WTC11 (cell line): ENCODE measurements around the gene SMCO1. TPM values are rescaled to one million over a fixed set of nuclear protein-coding genes. Genes with fewer than 3 reads are reported as not detected.

Source experiments
- ATAC-seq: fragments of 200-7000 bp; cut with Tn5 transposase; 2 replicates; pipeline ENCODE4 v1.10.0; 2021; ENCODE audit warnings: mild to moderate bottlenecking, moderate library complexity
- CTCF ChIA-PET: fragments of 300-600 bp; sonication (Branson Sonifier 250); formaldehyde crosslinking; loops from one replicate; lab custom pipeline; 2021; ENCODE audit warnings: antibody characterized with exemption; lab: Charles Lee
- POLR2A ChIA-PET: fragments of 350-600 bp; sonication (Branson Sonifier 250); formaldehyde crosslinking; loops from one replicate; lab custom pipeline; 2021; ENCODE audit warnings: antibody characterized with exemption; lab: Charles Lee
- DNase-seq: peaks from one replicate; pipeline ENCODE4 v3.0.0; 2021; ENCODE audit warnings: low spot score
- H3K27ac Mint-ChIP-seq: 2 replicates; pipeline ENCODE4 v1.8.0; 2021; ENCODE audit warnings: mixed read lengths
- H3K27me3 Mint-ChIP-seq: 2 replicates; pipeline ENCODE4 v1.8.0; 2021; ENCODE audit warnings: low read depth, mild to moderate bottlenecking, moderate library complexity, mixed read lengths
- H3K36me3 Mint-ChIP-seq: 2 replicates; pipeline ENCODE4 v1.8.0; 2021; ENCODE audit warnings: mixed read lengths
- H3K4me1 Mint-ChIP-seq: 2 replicates; pipeline ENCODE4 v1.8.0; 2022; ENCODE audit warnings: mixed read lengths
- H3K4me3 Mint-ChIP-seq: 2 replicates; pipeline ENCODE4 v1.8.0; 2021; ENCODE audit warnings: mild to moderate bottlenecking, moderate library complexity, mixed read lengths
- H3K9me3 Mint-ChIP-seq: 2 replicates; pipeline ENCODE4 v1.8.0; 2021; ENCODE audit warnings: mixed read lengths
- CTCF ChIP-seq: fragments of 200-600 bp; IDR thresholded peaks from 2 replicates; pipeline ENCODE4 v1.8.0; 2022; ENCODE audit warnings: antibody characterized with exemption
- E2F5 ChIP-seq: sonication (generic); formaldehyde crosslinking; IDR thresholded peaks from 2 replicates; pipeline ENCODE4 v1.8.1; 2022; ENCODE audit warnings: mild to moderate bottlenecking, moderate library complexity, missing genetic modification reagents
- EMX1 ChIP-seq: fragments of 250-450 bp; sonication (Bioruptor Pico); IDR thresholded peaks from 2 replicates; pipeline ENCODE4 v1.8.0; 2021; ENCODE audit warnings: mild to moderate bottlenecking
- FOXJ3 ChIP-seq: sonication (generic); formaldehyde crosslinking; IDR thresholded peaks from 2 replicates; pipeline ENCODE4 v1.9.0; 2021; ENCODE audit warnings: missing genetic modification reagents, mild to moderate bottlenecking, borderline replicate concordance
- FOXP1 ChIP-seq: sonication (generic); formaldehyde crosslinking; IDR thresholded peaks from 2 replicates; pipeline ENCODE4 v1.8.0; 2022; ENCODE audit warnings: missing genetic modification reagents, mild to moderate bottlenecking, moderate library complexity, borderline replicate concordance
- FOXP4 ChIP-seq: sonication (generic); formaldehyde crosslinking; IDR thresholded peaks from 2 replicates; pipeline ENCODE4 v1.8.0; 2022; ENCODE audit warnings: mild to moderate bottlenecking, missing genetic modification reagents
- GABPB1 ChIP-seq: sonication (generic); formaldehyde crosslinking; IDR thresholded peaks from 2 replicates; pipeline ENCODE4 v1.8.1; 2023; ENCODE audit warnings: mild to moderate bottlenecking, missing genetic modification reagents
- HMGA2 ChIP-seq: fragments of 250-450 bp; sonication (Bioruptor Pico); IDR thresholded peaks from 2 replicates; pipeline ENCODE4 v1.4.0; 2021; ENCODE audit warnings: mild to moderate bottlenecking, moderate library complexity
- IRF1 ChIP-seq: sonication (generic); formaldehyde crosslinking; IDR thresholded peaks from 2 replicates; pipeline ENCODE4 v1.8.0; 2023; ENCODE audit warnings: missing genetic modification reagents
- MAX ChIP-seq: sonication (generic); formaldehyde crosslinking; IDR thresholded peaks from 2 replicates; pipeline ENCODE4 v1.8.0; 2022; ENCODE audit warnings: mild to moderate bottlenecking, missing genetic modification reagents
- RORB ChIP-seq: fragments of 250-450 bp; sonication (Bioruptor Pico); IDR thresholded peaks from 2 replicates; pipeline ENCODE4 v1.9.0; 2021; ENCODE audit warnings: mild to moderate bottlenecking
- TEAD1 ChIP-seq: sonication (generic); formaldehyde crosslinking; IDR thresholded peaks from 2 replicates; pipeline ENCODE4 v1.8.0; 2022; ENCODE audit warnings: mild to moderate bottlenecking, missing genetic modification reagents
- ZBTB43 ChIP-seq: sonication (generic); formaldehyde crosslinking; IDR thresholded peaks from 2 replicates; pipeline ENCODE4 v1.8.1; 2023; ENCODE audit warnings: mild to moderate bottlenecking, missing genetic modification reagents
- ZNF138 ChIP-seq: sonication (generic); formaldehyde crosslinking; conservative IDR thresholded peaks from 2 replicates; pipeline ENCODE4 v1.8.1; 2022; ENCODE audit warnings: mild to moderate bottlenecking, moderate library complexity, missing genetic modification reagents
- total RNA-seq: library from RNA; stranded (reverse); gene quantifications from 3 replicates; pipeline ENCODE4 v1.2.3, GENCODE V29; 2021

Gene SMCO1
- total RNA-seq, 1 experiment from 2014 or later = not detected

- Mint-ChIP-seq H3K4me3 (no peak overlapping the region), H3K9me3 (peaks cover 65% of the 10 kb centered on the region), H3K27me3 (peaks cover 18% of the 10 kb centered on the region)
- ChIA-PET CTCF (interaction anchor here (0.6 to 3.6 kb wide), 6 partner anchors 9 to 446 kb away, joined by 3 to 12 read pairs (median 6); no protein-coding TSS in a partner anchor), POLR2A (no interaction called here)
- TF ChIP-seq MAX (CRISPR knock-in tag) (peak; percentile 60), CTCF (peak; percentile 69), EMX1 (no peak), GABPB1 (no peak), FOXJ3 (CRISPR knock-in tag) (no peak)
- TF ChIP-seq, all 79 proteins: peak for 2
- peaks cover 51% of the 10 kb centered on the region for H3K36me3 Mint-ChIP-seq
- ATAC-seq (peak; percentile 78), DNase-seq (peak; percentile 80)
- peaks cover 8% of the 10 kb centered on the region for H3K4me1 Mint-ChIP-seq
- no peak overlapping the region for H3K27ac Mint-ChIP-seq
These were observed 4.0 kb upstream of the SMCO1 start for GRCh38 chr3:196518966-196519717.

- CTCF ChIA-PET = interaction anchor here (0.6 to 3.6 kb wide), 5 partner anchors 11 to 264 kb away, joined by 3 to 12 read pairs (median 7); no protein-coding TSS in a partner anchor
- DNase-seq = no peak
- no peak overlapping the region for H3K27ac Mint-ChIP-seq
- no peak for TF ChIP-seq ZNF138
- TF ChIP-seq FOXP1 = no peak
- no peak for TF ChIP-seq E2F5 (CRISPR knock-in tag)
- TF ChIP-seq TEAD1 (CRISPR knock-in tag) = no peak
- TF ChIP-seq HMGA2 (CRISPR knock-in tag) = no peak
- no peak for TF ChIP-seq IRF1
- TF ChIP-seq ZBTB43 (CRISPR knock-in tag) = no peak
- no peak for TF ChIP-seq FOXP4 (CRISPR knock-in tag)
- no peak for TF ChIP-seq RORB (CRISPR knock-in tag)
- no peak overlapping the region for H3K4me3 Mint-ChIP-seq
- peaks cover 51% of the 10 kb centered on the region for H3K36me3 Mint-ChIP-seq
- peak; percentile 61 for ATAC-seq
- H3K27me3 Mint-ChIP-seq = peaks cover 18% of the 10 kb centered on the region
- POLR2A ChIA-PET = no interaction called here
- H3K9me3 Mint-ChIP-seq = peaks cover 68% of the 10 kb centered on the region
- H3K4me1 Mint-ChIP-seq = peaks cover 8% of the 10 kb centered on the region
These were observed 2.8 kb upstream of the SMCO1 start for GRCh38 chr3:196517919-196518318.
